Measurements from ENCODE around the gene FA2H.

GRCh38 chr16:74747716-74748615 lies 26.7 kb downstream of the FA2H start:
- TF ChIP-seq CTCF (conservative IDR thresholded peaks at IDR 0.05 in 1 of 2, IDR thresholded peaks at IDR 0.05 in 1 of 2; ENCODE audit: extremely low read depth in 1 of 2, insufficient read depth in 1 of 2, low read depth in 1 of 2, low read length in 2 of 2), result no peak
- no peak for TF ChIP-seq EZH2 (IDR thresholded peaks at IDR 0.05; ENCODE audit: borderline replicate concordance, low read length)

All from mammary epithelial cell (primary cell).